Keratinocyte (primary cell): ENCODE measurements around the gene TLCD2. TPM values are rescaled to one million over a fixed set of nuclear protein-coding genes. Genes with fewer than 3 reads are reported as not detected.

Experiments used
- DNase-seq: peaks from one replicate; pipeline ENCODE4 v3.0.0-alpha.2; 2011; ENCODE audit warnings: low read depth, missing footprints, low spot score
- FAIRE-seq: peaks from 2 replicates; lab custom pipeline; 2011; peaks lifted over from hg19 to GRCh38; lab: Jason Lieb, UNC
- H2AFZ ChIP-seq: 2 replicates; pipeline ENCODE4 v1.6.0; 2012; ENCODE audit warnings: low read length, control low read depth, inconsistent platforms; ENCODE audit not compliant: control insufficient read depth
- H3K27ac ChIP-seq: 2 replicates; pipeline ENCODE4 v1.5.1; 2011; ENCODE audit warnings: low read length; ENCODE audit not compliant: control insufficient read depth, insufficient read depth
- H3K27me3 ChIP-seq: 3 replicates; pipeline ENCODE4 v1.6.0; 2011; ENCODE audit warnings: low read length; ENCODE audit not compliant: control insufficient read depth, insufficient read depth; ENCODE audit errors: extremely low read depth
- H3K36me3 ChIP-seq, 2 experiments: 2 replicates in 1 of 2; 3 replicates in 1 of 2; pipeline ENCODE4 v1.5.1; 2011; ENCODE audit warnings: low read length in 2 of 2, mild to moderate bottlenecking in 1 of 2; ENCODE audit not compliant: control insufficient read depth in 2 of 2, insufficient read depth in 2 of 2; ENCODE audit errors: extremely low read depth in 1 of 2
- H3K4me1 ChIP-seq: 3 replicates; pipeline ENCODE4 v1.5.1; 2011; ENCODE audit warnings: low read length; ENCODE audit not compliant: control insufficient read depth, insufficient read depth; ENCODE audit errors: extremely low read depth
- H3K4me2 ChIP-seq: 3 replicates; pipeline ENCODE4 v1.6.0; 2011; ENCODE audit warnings: low read depth, low read length; ENCODE audit not compliant: control insufficient read depth, insufficient read depth; ENCODE audit errors: extremely low read depth
- H3K4me3 ChIP-seq, 3 experiments: fragments of 200-600 bp in 1 of 3; sonication (generic) in 1 of 3; 2 replicates in 2 of 3; 3 replicates in 1 of 3; pipeline ENCODE4 v1.5.1; 2011 to 2016; ENCODE audit warnings: low read length in 3 of 3, mild to moderate bottlenecking in 3 of 3, control low read depth in 2 of 3, inconsistent platforms in 1 of 3, low read depth in 1 of 3, mixed read lengths in 1 of 3, mixed run types in 1 of 3, moderate library complexity in 1 of 3; ENCODE audit not compliant: control insufficient read depth in 2 of 3, insufficient read depth in 2 of 3; ENCODE audit errors: extremely low read depth in 1 of 3
- H3K79me2 ChIP-seq: 2 replicates; pipeline ENCODE4 v1.6.0; 2012; ENCODE audit warnings: low read length; ENCODE audit not compliant: control insufficient read depth, insufficient read depth
- H3K9ac ChIP-seq: 3 replicates; pipeline ENCODE4 v1.6.0; 2011; ENCODE audit warnings: low read length; ENCODE audit not compliant: control insufficient read depth, insufficient read depth; ENCODE audit errors: extremely low read depth
- H3K9me1 ChIP-seq: 3 replicates; pipeline ENCODE4 v1.6.0; 2011; ENCODE audit warnings: low read length; ENCODE audit not compliant: control insufficient read depth, insufficient read depth; ENCODE audit errors: extremely low read depth
- H3K9me3 ChIP-seq: 2 replicates; pipeline ENCODE4 v1.5.1; 2012; ENCODE audit warnings: low read depth, low read length; ENCODE audit not compliant: control insufficient read depth
- H4K20me1 ChIP-seq: 3 replicates; pipeline ENCODE4 v1.6.0; 2011; ENCODE audit warnings: low read length; ENCODE audit not compliant: control insufficient read depth, insufficient read depth; ENCODE audit errors: extremely low read depth
- EZH2 ChIP-seq: IDR thresholded peaks from one replicate; pipeline ENCODE4 v1.6.1; 2012; ENCODE audit warnings: inconsistent platforms, mild to moderate bottlenecking, low read length, moderate library complexity
- dilution Hi-C: fragments of 300-500 bp; cut with MboI; formaldehyde crosslinking; loops from one replicate; pipeline ENCODE4 v1.7.0; 2020; ENCODE audit warnings: low sequenced_read_pairs; ENCODE audit not compliant: extremely low pct_ligation_motif_present
- polyA plus RNA-seq, 5 experiments: library from polyadenylated mRNA; depleted of rRNA in 3 of 5; stranded (reverse) in 3 of 5; stranded (forward) in 1 of 5; unstranded in 1 of 5; fragments of >200 nt; gene quantifications; 1 replicate in 1 of 5; 2 replicates in 3 of 5; 3 replicates in 1 of 5; pipeline versions ENCODE4 v1.2.1 to v1.2.3, GENCODE V29; 2011 to 2012; ENCODE audit warnings: missing spikeins in 2 of 5, low read depth in 1 of 5, low replicate concordance in 1 of 5
- TF ChIP-seq, protein P1 (sequence below), 3 experiments: IDR thresholded peaks in 1 of 3; conservative IDR thresholded peaks in 1 of 3; optimal IDR thresholded peaks in 1 of 3; 2 replicates in 2 of 3; 3 replicates in 1 of 3; pipeline versions ENCODE3 to v1.5.1; 2011; ENCODE audit warnings: low read length in 3 of 3, mild to moderate bottlenecking in 3 of 3, moderate library complexity in 2 of 3, control low read depth in 1 of 3, inconsistent platforms in 1 of 3; ENCODE audit not compliant: insufficient read depth in 2 of 3; ENCODE audit errors: extremely low read depth in 1 of 3

The TLCD2 gene
- polyA plus RNA-seq, 1 donor (not counting 4 experiments of a cell fraction or from before 2014, with no cell fraction given) = 0.75 TPM

GRCh38 chr17:1733759-1734158 lies 23.6 kb upstream of the TLCD2 start:
- no peak overlapping the region for H3K9ac ChIP-seq
- peaks cover 20% of the 10 kb centered on the region for H3K4me1 ChIP-seq
- FAIRE-seq (no peak), DNase-seq (no peak)
- H2AFZ ChIP-seq = no peak overlapping the region
- no peaks in the 10 kb centered on the region for H3K27me3 ChIP-seq
- TF ChIP-seq EZH2 = no peak
- H4K20me1 ChIP-seq = no peaks in the 10 kb centered on the region
- peaks cover 2 to 16% of the 10 kb centered on the region in 2 experiments for H3K36me3 ChIP-seq
- no peaks in the 10 kb centered on the region for H3K9me1 ChIP-seq
- no peak overlapping the region for H3K27ac ChIP-seq
- no peak overlapping the region for H3K4me2 ChIP-seq
- H3K79me2 ChIP-seq = no peaks in the 10 kb centered on the region
- no peak overlapping the region for H3K4me3 ChIP-seq
- no peaks in the 10 kb centered on the region for H3K9me3 ChIP-seq
- dilution Hi-C loops = loop anchor here (5.0 kb wide), 1 partner anchor 49 kb away; no protein-coding TSS in a partner anchor

GRCh38 chr17:1732833-1733321 lies 22.7 kb upstream of the TLCD2 start:
- DNase-seq (no peak), FAIRE-seq (no peak)
- H3K4me2 ChIP-seq = no peak overlapping the region
- H4K20me1 ChIP-seq = no peaks in the 10 kb centered on the region
- H3K9me3 ChIP-seq = no peaks in the 10 kb centered on the region
- dilution Hi-C loops = loop anchor here (5.0 kb wide), 1 partner anchor 49 kb away; no protein-coding TSS in a partner anchor
- no peaks in the 10 kb centered on the region for H3K27me3 ChIP-seq
- H3K4me3 ChIP-seq = no peak overlapping the region
- no peak overlapping the region for H3K9ac ChIP-seq
- no peaks in the 10 kb centered on the region for H3K79me2 ChIP-seq
- H3K36me3 ChIP-seq = peaks cover 6 to 16% of the 10 kb centered on the region in 2 experiments
- TF ChIP-seq, protein P1, sequence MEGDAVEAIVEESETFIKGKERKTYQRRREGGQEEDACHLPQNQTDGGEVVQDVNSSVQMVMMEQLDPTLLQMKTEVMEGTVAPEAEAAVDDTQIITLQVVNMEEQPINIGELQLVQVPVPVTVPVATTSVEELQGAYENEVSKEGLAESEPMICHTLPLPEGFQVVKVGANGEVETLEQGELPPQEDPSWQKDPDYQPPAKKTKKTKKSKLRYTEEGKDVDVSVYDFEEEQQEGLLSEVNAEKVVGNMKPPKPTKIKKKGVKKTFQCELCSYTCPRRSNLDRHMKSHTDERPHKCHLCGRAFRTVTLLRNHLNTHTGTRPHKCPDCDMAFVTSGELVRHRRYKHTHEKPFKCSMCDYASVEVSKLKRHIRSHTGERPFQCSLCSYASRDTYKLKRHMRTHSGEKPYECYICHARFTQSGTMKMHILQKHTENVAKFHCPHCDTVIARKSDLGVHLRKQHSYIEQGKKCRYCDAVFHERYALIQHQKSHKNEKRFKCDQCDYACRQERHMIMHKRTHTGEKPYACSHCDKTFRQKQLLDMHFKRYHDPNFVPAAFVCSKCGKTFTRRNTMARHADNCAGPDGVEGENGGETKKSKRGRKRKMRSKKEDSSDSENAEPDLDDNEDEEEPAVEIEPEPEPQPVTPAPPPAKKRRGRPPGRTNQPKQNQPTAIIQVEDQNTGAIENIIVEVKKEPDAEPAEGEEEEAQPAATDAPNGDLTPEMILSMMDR (optimal IDR thresholded peaks at IDR 0.05 in 1 of 3, IDR thresholded peaks at IDR 0.05 in 1 of 3, conservative IDR thresholded peaks at IDR 0.05 in 1 of 3; ENCODE audit: extremely low read depth in 1 of 3, insufficient read depth in 2 of 3, low read length in 3 of 3) = no peak
- no peak for TF ChIP-seq EZH2
- no peaks in the 10 kb centered on the region for H3K9me1 ChIP-seq
- H2AFZ ChIP-seq = no peak overlapping the region
- no peak overlapping the region for H3K27ac ChIP-seq
- H3K4me1 ChIP-seq = peaks cover 20% of the 10 kb centered on the region
